Epithelial cell of proximal tubule (primary cell): ENCODE data around the gene CBFA2T2. TPM values are rescaled to one million over a fixed set of nuclear protein-coding genes. Genes with fewer than 3 reads are reported as not detected.
"Not testable (repeated sequence)": the region's sequence is repeated elsewhere in the genome, so short reads cannot be mapped to it uniquely, and the experiment has no call there.

ENCODE experiments used
- DNase-seq: peaks from one replicate; pipeline ENCODE4 v3.0.0-alpha.2; 2011; ENCODE audit warnings: low read depth
- H3K4me3 ChIP-seq: 2 replicates; pipeline ENCODE4 v1.5.1; 2011; ENCODE audit warnings: low read depth, mild to moderate bottlenecking, low read length
- total RNA-seq: library from RNA; depleted of rRNA; stranded (reverse); fragments of >200 nt; gene quantifications from 2 replicates; pipeline ENCODE4 v1.2.3, GENCODE V29; 2015
- TF ChIP-seq, protein P1 (sequence below): conservative IDR thresholded peaks from 2 replicates; pipeline ENCODE4 v1.5.1; 2012; ENCODE audit warnings: low read depth, mild to moderate bottlenecking, low read length

CBFA2T2 gene
- total RNA-seq, 1 donor from 2014 or later: 8.4 TPM

DNA sequence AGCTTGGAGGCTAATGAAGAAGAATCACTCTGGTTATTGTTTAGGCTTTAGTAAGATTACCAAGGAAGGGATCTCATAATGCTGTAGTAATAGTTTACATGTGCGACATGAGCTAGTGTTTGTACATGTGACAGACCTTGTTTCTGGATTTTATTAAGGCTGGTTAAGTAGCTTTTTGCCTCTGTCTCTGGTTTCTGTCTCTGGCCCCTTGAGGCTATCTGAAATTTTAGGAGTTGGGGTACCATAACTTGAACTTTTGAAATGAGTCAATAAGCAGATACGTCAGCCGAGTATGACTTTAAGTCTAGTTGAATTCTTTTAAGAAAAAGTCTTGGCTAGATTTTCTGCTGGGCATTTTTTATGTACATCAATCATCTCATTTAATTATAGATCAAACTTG is 9.5 kb downstream of the CBFA2T2 start:
- TF ChIP-seq, protein P1, sequence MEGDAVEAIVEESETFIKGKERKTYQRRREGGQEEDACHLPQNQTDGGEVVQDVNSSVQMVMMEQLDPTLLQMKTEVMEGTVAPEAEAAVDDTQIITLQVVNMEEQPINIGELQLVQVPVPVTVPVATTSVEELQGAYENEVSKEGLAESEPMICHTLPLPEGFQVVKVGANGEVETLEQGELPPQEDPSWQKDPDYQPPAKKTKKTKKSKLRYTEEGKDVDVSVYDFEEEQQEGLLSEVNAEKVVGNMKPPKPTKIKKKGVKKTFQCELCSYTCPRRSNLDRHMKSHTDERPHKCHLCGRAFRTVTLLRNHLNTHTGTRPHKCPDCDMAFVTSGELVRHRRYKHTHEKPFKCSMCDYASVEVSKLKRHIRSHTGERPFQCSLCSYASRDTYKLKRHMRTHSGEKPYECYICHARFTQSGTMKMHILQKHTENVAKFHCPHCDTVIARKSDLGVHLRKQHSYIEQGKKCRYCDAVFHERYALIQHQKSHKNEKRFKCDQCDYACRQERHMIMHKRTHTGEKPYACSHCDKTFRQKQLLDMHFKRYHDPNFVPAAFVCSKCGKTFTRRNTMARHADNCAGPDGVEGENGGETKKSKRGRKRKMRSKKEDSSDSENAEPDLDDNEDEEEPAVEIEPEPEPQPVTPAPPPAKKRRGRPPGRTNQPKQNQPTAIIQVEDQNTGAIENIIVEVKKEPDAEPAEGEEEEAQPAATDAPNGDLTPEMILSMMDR: no peak

DNA sequence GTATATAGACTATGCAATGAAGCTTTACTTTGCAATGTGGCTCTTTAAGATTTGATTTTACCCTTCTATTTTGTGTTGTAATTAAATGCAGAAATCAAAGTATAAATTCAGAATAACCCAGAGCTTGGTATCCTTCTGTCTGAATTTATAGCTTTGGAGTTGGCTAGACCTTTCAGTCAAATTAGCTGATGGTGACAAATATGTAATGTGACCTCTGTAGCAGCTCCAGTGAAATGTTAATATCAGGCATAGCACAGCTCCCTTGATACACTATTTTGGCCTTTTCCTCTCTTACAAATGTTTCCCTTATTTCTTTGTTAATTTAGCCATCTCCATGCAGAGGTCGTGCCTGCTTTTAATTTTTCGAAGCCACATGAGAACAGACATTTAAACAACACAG is 11.1 kb downstream of the CBFA2T2 start:
- no peak for DNase-seq
- TF ChIP-seq, protein P1: no peak
- no peak overlapping the region for H3K4me3 ChIP-seq

More for the DNA sequence above, 9.5 kb downstream of the CBFA2T2 start:
- H3K4me3 ChIP-seq: no peak overlapping the region
- DNase-seq: no peak

DNA sequence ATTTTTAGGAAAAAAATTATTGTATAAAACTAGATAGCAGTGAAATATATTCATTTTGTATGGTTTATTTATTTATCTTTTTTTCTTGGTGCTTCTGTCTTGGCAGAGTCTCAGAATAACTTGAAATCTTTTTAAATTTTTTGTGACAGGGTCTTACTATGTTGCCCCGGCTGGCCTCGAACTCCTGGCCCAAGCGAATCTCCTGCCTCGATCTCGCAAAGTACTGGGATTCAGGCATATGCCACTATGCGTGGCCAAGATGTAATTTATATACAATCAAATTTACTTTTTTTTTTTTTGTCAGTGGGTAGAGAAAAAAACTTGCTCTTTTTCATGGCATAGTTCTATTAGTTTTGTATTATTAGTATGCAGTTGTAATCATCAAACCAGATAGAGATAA is 13.7 kb downstream of the CBFA2T2 start:
- no peak for DNase-seq
- no peak overlapping the region for H3K4me3 ChIP-seq
- TF ChIP-seq, protein P1: no peak

DNA sequence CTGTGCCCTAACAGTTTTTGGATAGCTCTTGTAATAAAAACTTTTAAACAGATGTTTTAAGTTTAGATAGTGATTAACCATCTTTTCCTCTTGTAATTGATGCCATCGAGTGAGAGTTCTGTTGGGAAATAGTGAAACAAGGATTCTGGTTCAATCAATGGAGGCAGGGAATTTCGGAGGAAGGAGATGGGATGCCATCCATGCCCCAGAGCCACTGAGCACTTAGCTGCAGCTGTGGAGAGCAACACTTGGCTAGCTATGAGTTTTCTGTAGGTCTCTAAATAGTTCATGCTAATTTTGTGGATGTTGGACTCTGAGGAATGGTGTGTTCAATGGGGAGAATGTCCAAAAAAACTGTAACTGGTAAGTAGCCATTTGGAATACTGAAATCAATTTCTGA is 16.7 kb downstream of the CBFA2T2 start:
- TF ChIP-seq, protein P1: no peak
- DNase-seq: no peak
- no peak overlapping the region for H3K4me3 ChIP-seq

DNA sequence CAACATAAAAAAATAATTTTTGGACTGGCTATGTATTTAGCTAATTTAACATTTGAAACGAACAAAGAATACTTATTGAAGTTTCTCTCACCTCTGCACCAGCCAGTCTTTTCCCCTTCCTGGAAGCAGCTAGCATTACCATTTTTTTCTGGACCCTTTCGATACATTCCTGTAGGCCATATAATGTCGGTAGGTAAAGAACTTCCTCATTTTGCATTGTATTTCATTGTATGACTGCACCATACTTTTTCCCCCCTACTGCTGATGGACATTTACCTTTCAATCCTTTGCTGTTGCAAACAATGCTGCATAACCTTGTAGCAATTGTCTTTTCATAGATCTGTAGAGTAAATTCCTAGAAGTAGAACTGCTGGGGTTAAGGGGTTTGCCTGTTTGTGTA is 17.6 kb downstream of the CBFA2T2 start:
- TF ChIP-seq, protein P1: no peak
- H3K4me3 ChIP-seq: no peak overlapping the region
- no peak for DNase-seq

DNA sequence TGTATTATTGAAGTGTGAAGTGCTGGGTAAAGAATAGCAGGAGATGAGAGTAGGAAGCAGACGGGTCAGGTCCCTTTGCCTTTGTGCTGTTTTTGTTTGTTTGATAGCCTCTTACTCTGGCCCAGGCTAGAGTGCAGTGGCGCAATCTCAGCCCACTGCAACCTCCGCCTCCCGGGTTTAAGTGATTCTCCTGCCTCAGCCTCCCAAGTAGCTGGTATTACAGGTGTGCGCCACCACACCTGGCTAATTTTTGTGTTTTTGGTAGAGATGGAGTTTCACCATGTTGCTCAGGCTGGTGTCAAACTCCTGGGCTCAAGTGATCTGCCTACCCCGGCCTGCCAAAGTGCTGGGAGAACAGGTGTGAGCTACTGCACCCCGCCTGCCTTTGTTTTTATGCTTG is 18.1 kb downstream of the CBFA2T2 start:
- not testable (repeated sequence) for H3K4me3 ChIP-seq

DNA sequence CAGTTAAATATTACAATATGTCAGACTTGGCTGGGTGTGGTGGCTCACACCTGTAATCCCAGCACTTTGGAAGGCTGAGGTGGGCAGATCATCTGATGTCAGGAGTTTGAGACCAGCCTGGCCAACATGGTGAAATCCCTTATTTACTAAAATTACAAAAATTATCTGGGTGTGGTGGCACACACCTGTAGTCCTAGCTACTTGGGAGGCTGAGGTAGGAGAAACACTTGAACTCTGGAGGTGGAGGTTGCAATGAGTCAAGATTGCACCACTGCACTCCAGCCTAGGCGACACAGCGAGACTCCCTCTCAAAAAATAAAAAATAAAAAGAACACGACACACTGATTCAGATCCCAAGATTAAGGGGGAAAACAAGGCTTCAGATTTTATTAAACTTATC is 19.2 kb downstream of the CBFA2T2 start:
- not testable (repeated sequence) for H3K4me3 ChIP-seq

More for the DNA sequence above, 18.1 kb downstream of the CBFA2T2 start:
- not testable (repeated sequence) for DNase-seq

DNA sequence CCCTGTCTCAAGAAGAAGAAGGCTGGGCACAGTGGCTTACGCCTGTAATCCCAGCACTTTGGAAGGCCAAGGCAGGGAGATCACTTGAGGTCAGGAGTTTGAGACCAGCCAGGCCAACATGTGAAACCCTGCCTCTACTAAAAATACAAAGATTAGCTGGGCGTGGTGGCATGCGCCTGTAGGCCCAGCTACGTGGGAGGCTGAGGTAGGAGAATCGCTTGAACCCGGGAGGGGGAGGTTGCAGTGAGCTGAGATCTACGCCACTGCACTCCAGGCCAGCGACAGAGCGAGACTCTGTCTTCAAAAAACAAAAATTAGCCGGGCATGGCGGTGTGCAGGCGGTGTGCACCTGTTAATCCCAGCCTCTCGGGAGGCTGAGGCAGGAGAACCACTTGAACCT is 22.0 kb downstream of the CBFA2T2 start:
- DNase-seq, H3K4me3 ChIP-seq: not testable (repeated sequence)

More for the DNA sequence above, 19.2 kb downstream of the CBFA2T2 start:
- not testable (repeated sequence) for DNase-seq
